ENCODE results near the gene FAXC.

The FAXC gene

DNA sequence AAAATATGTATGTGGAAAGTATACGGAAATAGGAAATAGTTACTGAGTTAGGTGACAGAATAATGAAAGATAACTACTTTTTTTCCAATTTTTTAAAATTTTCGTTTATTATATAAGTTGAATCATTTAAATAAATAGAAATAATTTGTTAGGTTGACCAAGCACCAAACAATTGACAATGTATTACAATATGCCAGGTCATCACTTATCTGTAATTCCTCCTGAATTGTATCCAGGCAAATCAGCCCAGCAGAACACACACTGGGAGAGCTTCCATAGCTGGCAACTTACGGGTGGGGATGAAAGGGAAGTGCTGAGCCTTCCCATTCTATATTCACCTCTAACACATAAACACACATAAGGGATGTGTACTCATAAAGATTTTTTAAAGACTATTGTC, 40.7 kb downstream of the FAXC start:
- Histone ChIP-seq H3K4me3 (ENCODE audit: low read depth, low read length) (no peak overlapping the region), H3K27me3 (ENCODE audit: insufficient read depth, low read depth, severe bottlenecking) (no peaks in the 10 kb centered on the region), H3K9me3 (ENCODE audit: severe bottlenecking) (no peaks in the 10 kb centered on the region), H3K36me3 (peaks cover 21% of the 10 kb centered on the region), H3K27ac (no peak overlapping the region)
- no peak for TF ChIP-seq CTCF (IDR thresholded peaks at IDR 0.05; ENCODE audit: low read depth, low read length)
- no peak for DNase-seq

DNA sequence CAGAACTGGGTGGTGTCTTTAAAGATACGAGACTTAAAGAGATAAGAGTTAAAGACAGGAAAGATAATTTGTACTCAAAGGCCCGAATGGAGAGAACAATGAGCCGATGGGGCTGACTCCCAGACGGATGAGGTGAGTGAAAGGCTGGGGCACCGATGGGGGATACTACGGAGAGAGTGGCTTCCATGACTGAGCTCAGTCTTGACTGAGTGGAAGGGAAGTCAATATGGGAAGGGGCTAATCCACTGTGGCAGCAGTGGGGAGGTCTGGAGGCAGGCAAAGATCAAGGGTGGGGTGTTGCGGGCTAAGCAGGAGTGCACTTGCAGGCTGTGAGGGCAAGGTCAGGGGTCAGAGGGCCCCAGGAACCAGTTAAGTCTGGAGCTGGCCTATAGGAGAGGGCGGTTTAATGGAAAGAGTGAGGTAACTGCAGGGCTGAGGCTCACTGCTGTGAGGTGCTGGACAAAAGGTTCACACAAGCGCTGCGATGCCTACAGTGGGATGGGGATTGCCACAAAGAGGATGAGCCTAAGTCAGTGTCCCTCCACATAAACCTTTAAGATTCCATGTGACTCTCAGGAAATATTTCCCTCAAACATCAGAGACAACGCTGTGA, 42.1 kb downstream of the FAXC start:
- no peak for DNase-seq
- no peak for TF ChIP-seq CTCF (IDR thresholded peaks at IDR 0.05; ENCODE audit: low read depth, low read length)
- no peak overlapping the region for H3K4me3 ChIP-seq (ENCODE audit: low read depth, low read length)
- H3K36me3 ChIP-seq, result peaks cover 26% of the 10 kb centered on the region
- H3K27me3 ChIP-seq (ENCODE audit: insufficient read depth, low read depth, severe bottlenecking), result no peaks in the 10 kb centered on the region
- no peaks in the 10 kb centered on the region for H3K9me3 ChIP-seq (ENCODE audit: severe bottlenecking)
- no peak overlapping the region for H3K27ac ChIP-seq

DNA sequence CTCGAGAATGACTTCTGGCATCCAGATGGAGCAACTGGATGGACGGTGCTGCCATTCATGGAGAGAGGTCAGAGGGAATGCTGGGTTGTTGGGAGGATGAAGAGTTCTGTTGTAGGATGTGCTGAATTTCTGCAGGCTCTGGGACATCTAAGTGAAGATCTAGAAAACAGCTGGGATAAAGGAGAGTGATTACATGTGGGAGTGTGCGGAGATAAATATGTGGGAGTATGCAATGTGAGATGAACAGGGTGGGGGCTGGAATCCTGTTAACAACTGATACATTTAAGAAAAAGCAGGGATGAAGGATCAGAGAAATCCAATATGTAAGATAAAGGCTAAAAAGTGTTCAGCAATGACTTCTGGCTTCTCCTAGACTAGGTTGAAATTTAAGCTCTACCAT, 43.1 kb downstream of the FAXC start:
- H3K27me3 ChIP-seq (ENCODE audit: insufficient read depth, low read depth, severe bottlenecking), result no peaks in the 10 kb centered on the region
- no peak overlapping the region for H3K27ac ChIP-seq
- H3K9me3 ChIP-seq (ENCODE audit: severe bottlenecking), result no peaks in the 10 kb centered on the region
- no peak for DNase-seq
- TF ChIP-seq CTCF (IDR thresholded peaks at IDR 0.05; ENCODE audit: low read depth, low read length), result no peak
- H3K4me3 ChIP-seq (ENCODE audit: low read depth, low read length), result no peak overlapping the region
- H3K36me3 ChIP-seq, result peaks cover 26% of the 10 kb centered on the region

GRCh38 chr6:99305021-99305554, 44.4 kb downstream of the FAXC start:
- H3K27me3 ChIP-seq (ENCODE audit: insufficient read depth, low read depth, severe bottlenecking), result no peaks in the 10 kb centered on the region
- H3K36me3 ChIP-seq, result peaks cover 20% of the 10 kb centered on the region
- no peak overlapping the region for H3K4me3 ChIP-seq (ENCODE audit: low read depth, low read length)
- DNase-seq, result peak; percentile 27
- no peaks in the 10 kb centered on the region for H3K9me3 ChIP-seq (ENCODE audit: severe bottlenecking)
- TF ChIP-seq CTCF (IDR thresholded peaks at IDR 0.05; ENCODE audit: low read depth, low read length), result no peak
- no peak overlapping the region for H3K27ac ChIP-seq

- Histone ChIP-seq H3K27ac (no peak overlapping the region), H3K36me3 (peaks cover 4% of the 10 kb centered on the region), H3K9me3 (ENCODE audit: severe bottlenecking) (no peaks in the 10 kb centered on the region), H3K27me3 (ENCODE audit: insufficient read depth, low read depth, severe bottlenecking) (no peaks in the 10 kb centered on the region), H3K4me3 (ENCODE audit: low read depth, low read length) (no peak overlapping the region)
- no peak for TF ChIP-seq CTCF (IDR thresholded peaks at IDR 0.05; ENCODE audit: low read depth, low read length)
- DNase-seq, result no peak
Observed at GRCh38 chr6:99297415-99297814, 52.1 kb downstream of the FAXC start.

GRCh38 chr6:99297006-99297405, 52.5 kb downstream of the FAXC start:
- peaks cover 4% of the 10 kb centered on the region for H3K36me3 ChIP-seq
- DNase-seq, result peak; percentile 54

More at GRCh38 chr6:99297006-99297405, 52.5 kb downstream of the FAXC start:
- H3K4me3 ChIP-seq (ENCODE audit: low read depth, low read length), result no peak overlapping the region
- no peaks in the 10 kb centered on the region for H3K9me3 ChIP-seq (ENCODE audit: severe bottlenecking)
- no peak overlapping the region for H3K27ac ChIP-seq
- H3K27me3 ChIP-seq (ENCODE audit: insufficient read depth, low read depth, severe bottlenecking), result no peaks in the 10 kb centered on the region
- TF ChIP-seq CTCF (IDR thresholded peaks at IDR 0.05; ENCODE audit: low read depth, low read length), result no peak
